ENCODE measurements around the gene SYNE2.

DNA sequence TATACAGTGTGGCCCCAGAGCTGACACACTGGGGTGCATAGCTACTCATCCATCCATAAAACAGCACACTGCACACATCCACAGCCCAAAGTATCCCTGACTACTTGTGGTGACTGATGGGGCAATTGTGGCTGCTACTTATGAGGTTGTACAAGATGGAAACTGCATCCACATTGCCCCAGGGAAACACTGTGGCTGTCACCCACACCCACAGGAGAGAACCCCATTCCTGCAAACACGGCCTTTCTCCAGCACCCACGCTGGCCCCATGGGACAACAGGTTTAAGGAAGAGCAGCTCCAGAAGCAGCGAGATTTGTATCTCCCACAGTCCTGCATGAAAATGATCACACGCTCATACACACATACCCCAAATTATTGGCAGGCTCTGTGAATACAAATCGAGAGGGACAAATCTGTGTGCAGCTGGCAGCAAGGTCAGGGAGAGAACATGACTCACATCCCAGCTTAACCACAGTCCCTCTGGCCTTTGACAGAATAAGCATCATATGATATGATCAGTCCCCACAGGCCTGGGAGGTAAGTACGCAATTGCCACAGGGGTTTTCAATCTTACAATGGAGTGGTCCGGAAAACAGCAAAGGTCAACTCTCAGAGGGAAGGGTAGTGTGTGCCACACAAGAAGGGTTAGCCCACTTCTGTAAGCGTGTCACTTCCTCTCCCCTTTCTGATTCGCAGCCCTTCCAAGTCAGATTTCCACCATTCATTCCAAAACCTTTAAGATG, 379.5 kb downstream of the SYNE2 start:
- TF ChIP-seq, protein P1, sequence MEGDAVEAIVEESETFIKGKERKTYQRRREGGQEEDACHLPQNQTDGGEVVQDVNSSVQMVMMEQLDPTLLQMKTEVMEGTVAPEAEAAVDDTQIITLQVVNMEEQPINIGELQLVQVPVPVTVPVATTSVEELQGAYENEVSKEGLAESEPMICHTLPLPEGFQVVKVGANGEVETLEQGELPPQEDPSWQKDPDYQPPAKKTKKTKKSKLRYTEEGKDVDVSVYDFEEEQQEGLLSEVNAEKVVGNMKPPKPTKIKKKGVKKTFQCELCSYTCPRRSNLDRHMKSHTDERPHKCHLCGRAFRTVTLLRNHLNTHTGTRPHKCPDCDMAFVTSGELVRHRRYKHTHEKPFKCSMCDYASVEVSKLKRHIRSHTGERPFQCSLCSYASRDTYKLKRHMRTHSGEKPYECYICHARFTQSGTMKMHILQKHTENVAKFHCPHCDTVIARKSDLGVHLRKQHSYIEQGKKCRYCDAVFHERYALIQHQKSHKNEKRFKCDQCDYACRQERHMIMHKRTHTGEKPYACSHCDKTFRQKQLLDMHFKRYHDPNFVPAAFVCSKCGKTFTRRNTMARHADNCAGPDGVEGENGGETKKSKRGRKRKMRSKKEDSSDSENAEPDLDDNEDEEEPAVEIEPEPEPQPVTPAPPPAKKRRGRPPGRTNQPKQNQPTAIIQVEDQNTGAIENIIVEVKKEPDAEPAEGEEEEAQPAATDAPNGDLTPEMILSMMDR (conservative IDR thresholded peaks at IDR 0.05 in 1 of 2, IDR thresholded peaks at IDR 0.05 in 1 of 2; ENCODE audit: low read depth in 1 of 2, low read length in 2 of 2) = no peak
- no peak for TF ChIP-seq EZH2 (IDR thresholded peaks at IDR 0.05; ENCODE audit: low read length, missing control alignments)

All from fibroblast of lung (primary cell).